Fibroblast of the aortic adventitia (primary cell): ENCODE results near the gene DONSON. TPM values are rescaled to one million over a fixed set of nuclear protein-coding genes. Genes with fewer than 3 reads are reported as not detected.
A peak's percentile ranks its signal among the peaks of the same experiment; 100 is the strongest.

Experiments
- DNase-seq: peaks from one replicate; pipeline ENCODE4 v3.0.0-alpha.2; 2010; ENCODE audit warnings: low read depth
- H3K4me3 ChIP-seq: 2 replicates; pipeline ENCODE4 v1.5.1; 2011; ENCODE audit warnings: low read depth, mild to moderate bottlenecking, control low read depth, low read length, moderate library complexity
- total RNA-seq: library from RNA; depleted of rRNA; stranded (reverse); fragments of >200 nt; gene quantifications from 2 replicates; pipeline ENCODE4 v1.2.3, GENCODE V29; 2012; ENCODE audit warnings: low replicate concordance
- TF ChIP-seq, protein P1 (sequence below): IDR thresholded peaks from 2 replicates; pipeline ENCODE4 v1.5.1; 2011; ENCODE audit warnings: mild to moderate bottlenecking, low read length, control low read depth, inconsistent platforms; ENCODE audit not compliant: insufficient read depth

DONSON gene
- total RNA-seq, 1 donor, result 36.5 TPM

GRCh38 chr21:33611006-33611744 lies 22.7 kb upstream of the DONSON start:
- TF ChIP-seq, protein P1, sequence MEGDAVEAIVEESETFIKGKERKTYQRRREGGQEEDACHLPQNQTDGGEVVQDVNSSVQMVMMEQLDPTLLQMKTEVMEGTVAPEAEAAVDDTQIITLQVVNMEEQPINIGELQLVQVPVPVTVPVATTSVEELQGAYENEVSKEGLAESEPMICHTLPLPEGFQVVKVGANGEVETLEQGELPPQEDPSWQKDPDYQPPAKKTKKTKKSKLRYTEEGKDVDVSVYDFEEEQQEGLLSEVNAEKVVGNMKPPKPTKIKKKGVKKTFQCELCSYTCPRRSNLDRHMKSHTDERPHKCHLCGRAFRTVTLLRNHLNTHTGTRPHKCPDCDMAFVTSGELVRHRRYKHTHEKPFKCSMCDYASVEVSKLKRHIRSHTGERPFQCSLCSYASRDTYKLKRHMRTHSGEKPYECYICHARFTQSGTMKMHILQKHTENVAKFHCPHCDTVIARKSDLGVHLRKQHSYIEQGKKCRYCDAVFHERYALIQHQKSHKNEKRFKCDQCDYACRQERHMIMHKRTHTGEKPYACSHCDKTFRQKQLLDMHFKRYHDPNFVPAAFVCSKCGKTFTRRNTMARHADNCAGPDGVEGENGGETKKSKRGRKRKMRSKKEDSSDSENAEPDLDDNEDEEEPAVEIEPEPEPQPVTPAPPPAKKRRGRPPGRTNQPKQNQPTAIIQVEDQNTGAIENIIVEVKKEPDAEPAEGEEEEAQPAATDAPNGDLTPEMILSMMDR, result no peak
- no peak overlapping the region for H3K4me3 ChIP-seq
- DNase-seq, result no peak

DNA sequence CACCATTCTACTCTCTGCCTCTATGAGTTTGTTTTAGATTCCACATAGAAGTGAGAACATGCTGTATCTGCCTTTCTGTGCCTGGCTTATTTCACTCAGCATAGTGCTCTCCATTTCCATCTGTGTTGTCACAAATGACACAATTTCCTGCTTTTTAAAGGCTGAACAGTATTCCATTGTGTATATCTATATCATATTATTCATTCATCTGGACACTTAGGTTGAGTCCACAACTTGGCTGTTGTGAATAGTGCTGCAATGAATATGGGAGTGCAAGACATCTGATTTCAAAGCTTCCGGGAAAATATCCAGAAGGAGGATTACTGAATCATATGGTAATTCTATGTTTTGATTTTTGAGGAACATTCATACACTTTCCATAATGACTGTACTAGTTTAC lies 20.1 kb upstream of the DONSON start:
- peak; percentile 61 for DNase-seq
- H3K4me3 ChIP-seq, result no peak overlapping the region
- TF ChIP-seq, protein P1, result no peak

DNA sequence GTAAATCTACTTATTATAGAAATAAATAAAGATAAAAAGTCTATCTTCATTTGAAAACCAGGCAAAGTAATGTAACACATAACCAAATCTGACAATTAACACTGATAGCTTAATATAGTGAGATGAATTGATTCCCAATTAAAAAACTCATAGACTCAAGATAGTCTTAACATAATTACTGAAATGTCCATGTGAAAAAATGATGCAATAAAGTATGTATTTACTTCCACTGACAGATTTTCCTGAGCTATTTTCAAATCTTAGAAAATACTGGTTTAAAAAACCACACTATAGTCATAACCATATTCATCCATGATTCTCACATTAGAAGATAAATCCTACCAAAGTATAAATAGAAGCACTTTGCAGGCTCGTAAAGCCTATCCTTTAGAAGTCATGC lies 9.6 kb upstream of the DONSON start:
- DNase-seq, result no peak
- TF ChIP-seq, protein P1, result no peak
- H3K4me3 ChIP-seq, result no peak overlapping the region

DNA sequence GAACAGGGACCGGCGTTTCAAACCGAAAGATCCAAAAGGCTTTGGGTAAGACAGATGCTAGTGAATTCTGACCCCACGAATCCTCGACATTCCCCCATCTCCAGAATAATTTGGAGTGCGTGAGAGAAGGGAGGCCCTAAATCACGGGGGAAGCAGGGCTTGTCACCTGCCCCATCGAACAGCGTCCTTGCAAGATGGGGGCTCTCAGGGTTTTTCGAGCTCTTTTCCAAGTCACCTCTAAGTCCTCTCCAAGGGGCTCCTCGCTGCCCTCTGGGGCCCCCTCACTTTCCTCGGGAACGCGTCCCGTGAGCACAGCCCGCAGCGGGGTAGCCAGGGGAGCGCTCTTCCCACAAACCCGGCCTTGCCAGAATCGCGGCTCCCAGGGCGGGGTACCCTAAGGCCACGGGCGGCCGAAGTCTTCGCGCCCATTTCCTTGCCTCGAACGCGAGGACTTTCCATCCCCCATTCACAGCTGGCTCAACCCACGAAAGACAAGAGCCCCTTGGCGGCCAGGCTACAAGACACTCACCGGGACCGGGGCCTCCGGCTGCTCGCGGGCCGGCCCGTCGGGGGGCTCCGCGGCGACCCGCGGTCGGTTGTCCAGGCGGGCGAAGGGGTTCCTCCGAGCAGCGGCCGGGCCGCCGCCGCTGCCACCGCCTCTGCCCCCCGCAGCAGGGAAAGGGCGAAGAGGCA lies 546 bp downstream of the DONSON start:
- TF ChIP-seq, protein P1, result no peak
- peak overlapping the region; percentile 85 for H3K4me3 ChIP-seq
- peak; percentile 37 for DNase-seq

GRCh38 chr21:33586927-33587326 lies 1.6 kb downstream of the DONSON start:
- peak overlapping the region; percentile 38 for H3K4me3 ChIP-seq
- no peak for DNase-seq

DNA sequence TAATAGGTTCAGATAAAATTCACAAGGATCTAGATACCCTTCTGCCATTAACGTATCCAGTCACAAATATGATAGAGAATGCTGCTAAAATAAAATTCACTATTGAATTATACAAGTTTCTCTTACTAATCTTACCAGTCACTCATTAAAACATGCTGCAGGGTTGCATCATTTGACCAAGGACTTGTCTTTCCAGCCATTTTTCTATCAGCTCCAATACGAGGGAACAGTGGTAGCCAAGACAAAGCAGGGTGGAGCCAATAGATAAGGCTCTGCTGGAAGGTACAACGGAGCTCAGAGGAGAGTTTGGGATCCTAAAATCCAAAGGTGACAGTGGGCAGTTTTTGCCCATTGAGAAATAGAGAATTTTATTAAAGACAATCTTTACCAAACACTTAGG lies 4.0 kb downstream of the DONSON start:
- H3K4me3 ChIP-seq, result no peak overlapping the region
- TF ChIP-seq, protein P1, result no peak
- DNase-seq, result peak; percentile 42

More at GRCh38 chr21:33586927-33587326, 1.6 kb downstream of the DONSON start:
- TF ChIP-seq, protein P1, result no peak
